Peyer's patch (tissue), 4 donors: ENCODE data around the gene SCAMP1. TPM values are rescaled to one million over a fixed set of nuclear protein-coding genes. Genes with fewer than 3 reads are reported as not detected.

Experiments used
- DNase-seq, 3 donors: peaks; one replicate each; pipeline ENCODE4 v3.0.0-alpha.2; 2017 to 2019
- H3K27ac ChIP-seq, 4 donors: fragments of 200-600 bp; sonication (generic); one replicate each; pipeline ENCODE4 v1.5.1; 2016 to 2019
- H3K27me3 ChIP-seq, 2 donors: fragments of 200-600 bp; sonication (generic); one replicate each; pipeline ENCODE4 v1.5.1; 2019
- H3K36me3 ChIP-seq, 3 donors: fragments of 200-600 bp; sonication (generic); one replicate each; pipeline ENCODE4 v1.5.1; 2016 to 2019
- H3K4me1 ChIP-seq, 4 donors: fragments of 200-600 bp; sonication (generic); one replicate each; pipeline ENCODE4 v1.5.1; 2016 to 2019
- H3K4me3 ChIP-seq, 4 donors: fragments of 200-600 bp; sonication (generic); 1 replicate in 3 of 4; 2 replicates in 1 of 4; pipeline ENCODE4 v1.5.1; 2016 to 2019; ENCODE audit warnings: mild to moderate bottlenecking in 1 of 4
- H3K9me3 ChIP-seq, 4 donors: fragments of 200-600 bp; sonication (generic); one replicate each; pipeline ENCODE4 v1.5.1; 2016 to 2019; ENCODE audit warnings: mild to moderate bottlenecking in 1 of 4
- CTCF ChIP-seq, 6 experiments: fragments of 450-650 bp in 4 of 6; fragments of 200-600 bp in 2 of 6; sonication (generic) in 1 of 6; IDR thresholded peaks; one replicate each; pipeline ENCODE4 v1.5.1; 2017 to 2019; ENCODE audit warnings: antibody characterized with exemption in 6 of 6, mild to moderate bottlenecking in 3 of 6, moderate library complexity in 1 of 6
- POLR2A ChIP-seq, 2 donors: fragments of 450-650 bp; IDR thresholded peaks; one replicate each; pipeline ENCODE4 v1.5.1; 2017; ENCODE audit warnings: antibody characterized with exemption in 2 of 2, mild to moderate bottlenecking in 2 of 2, moderate library complexity in 2 of 2
- small RNA-seq, 2 donors: library from RNA; depleted of rRNA; stranded (forward); fragments of <200 nt; gene quantifications; one replicate each; pipeline ENCODE3, GENCODE V24; 2016
- total RNA-seq, 4 donors: library from RNA; depleted of rRNA; stranded (reverse); fragments of >200 nt; gene quantifications; one replicate each; pipeline ENCODE4 v1.1.0, GENCODE V29; 2016

Gene SCAMP1
- total RNA-seq, 4 donors from 2014 or later, result 10.6 to 17.3 (median 11.5) TPM

GRCh38 chr5:78527925-78528324 is 167.5 kb downstream of the SCAMP1 start:
- TF ChIP-seq POLR2A (IDR thresholded peaks at IDR 0.05), result no peak
- TF ChIP-seq CTCF (IDR thresholded peaks at IDR 0.05), result no peak
- no peaks in the 10 kb centered on the region for H3K9me3 ChIP-seq
- peaks cover 0 to 26% (median 2%) of the 10 kb centered on the region in 4 donors for H3K4me1 ChIP-seq
- H3K27me3 ChIP-seq, result no peaks in the 10 kb centered on the region
- no peak for DNase-seq
- no peak overlapping the region for H3K4me3 ChIP-seq
- H3K36me3 ChIP-seq, result no peaks in the 10 kb centered on the region
- peak overlapping the region in 3 of 4 donors; percentile 44 to 83 (median 48) for H3K27ac ChIP-seq

Small RNAs within 50 kb of the gene (small RNA-seq; reads per million reads assigned to genes)
- gene RF00019 (0 reads per million in 2 donors), gene RNU6-183P (0 reads per million in 2 donors)

Other genes with a start within 250 kb of the SCAMP1 start
- gene AP3B1, start 65.9 kb upstream of the SCAMP1 start, total RNA-seq, result 10 to 100 TPM; 52.6 to 74.3 (median 58.9) TPM